Skin of body (tissue), 2 donors: ENCODE results near the gene GPC3. TPM values are rescaled to one million over a fixed set of nuclear protein-coding genes. Genes with fewer than 3 reads are reported as not detected.

Experiments used
- DNase-seq: peaks from one replicate; lab custom pipeline; 2025; lab: John Stamatoyannopoulos, UW
- total RNA-seq: library from RNA; depleted of rRNA; stranded (reverse); fragments of >200 nt; gene quantifications from one replicate; pipeline ENCODE4 v1.2.3, GENCODE V29; 2014

The GPC3 gene
- total RNA-seq, 1 donor from 2014 or later = 307 TPM

GRCh38 chrX:133702230-133702629, 283.2 kb downstream of the GPC3 start:
- DNase-seq = no peak

GRCh38 chrX:133699023-133699728, 286.2 kb downstream of the GPC3 start:
- no peak for DNase-seq

- no peak for DNase-seq
These were observed 287.1 kb downstream of the GPC3 start for GRCh38 chrX:133698298-133698697.

- no peak for DNase-seq
These were observed 287.7 kb downstream of the GPC3 start for GRCh38 chrX:133697656-133698055.

GRCh38 chrX:133689997-133690599, 295.3 kb downstream of the GPC3 start:
- no peak for DNase-seq

GRCh38 chrX:133685822-133686221, 299.6 kb downstream of the GPC3 start:
- no peak for DNase-seq

GRCh38 chrX:133681897-133682296, 303.5 kb downstream of the GPC3 start:
- no peak for DNase-seq

- DNase-seq = no peak
These were observed 304.0 kb downstream of the GPC3 start for GRCh38 chrX:133681421-133681820.

GRCh38 chrX:133677123-133678063, 308.0 kb downstream of the GPC3 start:
- DNase-seq = no peak

GRCh38 chrX:133676344-133677122, 308.9 kb downstream of the GPC3 start:
- DNase-seq = no peak

GRCh38 chrX:133674726-133675470, 310.5 kb downstream of the GPC3 start:
- DNase-seq = no peak

GRCh38 chrX:133670383-133670782, 315.0 kb downstream of the GPC3 start:
- DNase-seq = peak; percentile 66

- no peak for DNase-seq
These were observed 316.2 kb downstream of the GPC3 start for GRCh38 chrX:133669214-133669613.

GRCh38 chrX:133668225-133668931, 317.0 kb downstream of the GPC3 start:
- DNase-seq = no peak

- DNase-seq = no peak
These were observed 319.1 kb downstream of the GPC3 start for GRCh38 chrX:133666256-133666655.

- no peak for DNase-seq
These were observed 323.2 kb downstream of the GPC3 start for GRCh38 chrX:133661962-133662839.

- no peak for DNase-seq
These were observed 325.1 kb downstream of the GPC3 start for GRCh38 chrX:133660281-133660680.

- DNase-seq = no peak
These were observed 327.0 kb downstream of the GPC3 start for GRCh38 chrX:133658293-133658911.
